GM13976 (cell line): ENCODE measurements around the gene MEGF11.

Source experiments
- DNase-seq: peaks from one replicate; pipeline ENCODE4 v3.0.0; 2012; ENCODE audit warnings: low spot score
- CTCF ChIP-seq: IDR thresholded peaks from 2 replicates; pipeline ENCODE4 v1.5.1; 2012; ENCODE audit warnings: borderline replicate concordance, mild to moderate bottlenecking; ENCODE audit not compliant: insufficient read depth; ENCODE audit errors: extremely low read depth, missing control alignments, control extremely low read depth
- in situ Hi-C: fragments of 300-500 bp; cut with MboI; formaldehyde crosslinking; loops from one replicate; pipeline ENCODE4 v1.12.0; 2022; ENCODE audit warnings: low sequenced_read_pairs, mixed read lengths, inconsistent platforms; ENCODE audit not compliant: unreplicated experiment

Gene MEGF11

GRCh38 chr15:66071921-66072295, 181.6 kb downstream of the MEGF11 start:
- TF ChIP-seq CTCF: no peak
- DNase-seq: no peak
- in situ Hi-C loops: no loop called here

- no peak for TF ChIP-seq CTCF
- no peak for DNase-seq
- in situ Hi-C loops: no loop called here
Observed at GRCh38 chr15:66071160-66071920, 182.2 kb downstream of the MEGF11 start.

GRCh38 chr15:66070220-66070934, 183.2 kb downstream of the MEGF11 start:
- TF ChIP-seq CTCF: no peak

GRCh38 chr15:66069751-66070150, 183.8 kb downstream of the MEGF11 start:
- in situ Hi-C loops: no loop called here
- TF ChIP-seq CTCF: no peak
- no peak for DNase-seq

More at GRCh38 chr15:66070220-66070934, 183.2 kb downstream of the MEGF11 start:
- in situ Hi-C loops: no loop called here
- DNase-seq: no peak

GRCh38 chr15:66068801-66069200, 184.7 kb downstream of the MEGF11 start:
- no peak for DNase-seq
- in situ Hi-C loops: no loop called here
- TF ChIP-seq CTCF: no peak

- DNase-seq: no peak
- TF ChIP-seq CTCF: no peak
- in situ Hi-C loops: no loop called here
Observed at GRCh38 chr15:66067687-66068086, 185.9 kb downstream of the MEGF11 start.
